ENCODE measurements around the gene DHRS3. TPM values are rescaled to one million over a fixed set of nuclear protein-coding genes. Genes with fewer than 3 reads are reported as not detected.

Gene DHRS3
- total RNA-seq, 2 donors from 2014 or later: 9.2 to 9.8 TPM

- H3K9ac ChIP-seq (ENCODE audit: extremely low read depth, low read length, poor library complexity, severe bottlenecking): no peak overlapping the region
- H3K36me3 Mint-ChIP-seq (ENCODE audit: low read depth): peaks cover 13% of the 10 kb centered on the region
- H3K4me1 Mint-ChIP-seq: peaks cover 24% of the 10 kb centered on the region
- H3K27ac Mint-ChIP-seq: no peak overlapping the region
- peaks cover 7% of the 10 kb centered on the region for H3K4me1 ChIP-seq (ENCODE audit: control insufficient read depth, insufficient read depth, low read length)
- no peak for DNase-seq
- no peak overlapping the region for H3K4me3 Mint-ChIP-seq
- peaks cover 11% of the 10 kb centered on the region for H3K9me3 ChIP-seq (ENCODE audit: control insufficient read depth, low read length)
- no peak overlapping the region for H3K4me3 ChIP-seq (ENCODE audit: low read length)
- no peak overlapping the region for H3K27ac ChIP-seq (ENCODE audit: low read depth, low read length)
- H3K36me3 ChIP-seq (ENCODE audit: control insufficient read depth, insufficient read depth, low read length): no peaks in the 10 kb centered on the region
- WGBS, 2 experiments (ENCODE audit: insufficient coverage in 1 of 2, insufficient read length in 1 of 2): 94 to 96% methylated on average over 7 of the region's 7 CpGs
- TF ChIP-seq CTCF (conservative IDR thresholded peaks at IDR 0.05): no peak
- peaks cover 14% of the 10 kb centered on the region for H3K9me3 Mint-ChIP-seq
- peaks cover 98% of the 10 kb centered on the region for H3K27me3 Mint-ChIP-seq (ENCODE audit: insufficient read depth)
- peaks cover 86% of the 10 kb centered on the region for H3K27me3 ChIP-seq (ENCODE audit: control insufficient read depth, insufficient read depth, low read length, poor library complexity, severe bottlenecking)
Measured at GRCh38 chr1:12610941-12611340, 7.1 kb downstream of the DHRS3 start.

DNA sequence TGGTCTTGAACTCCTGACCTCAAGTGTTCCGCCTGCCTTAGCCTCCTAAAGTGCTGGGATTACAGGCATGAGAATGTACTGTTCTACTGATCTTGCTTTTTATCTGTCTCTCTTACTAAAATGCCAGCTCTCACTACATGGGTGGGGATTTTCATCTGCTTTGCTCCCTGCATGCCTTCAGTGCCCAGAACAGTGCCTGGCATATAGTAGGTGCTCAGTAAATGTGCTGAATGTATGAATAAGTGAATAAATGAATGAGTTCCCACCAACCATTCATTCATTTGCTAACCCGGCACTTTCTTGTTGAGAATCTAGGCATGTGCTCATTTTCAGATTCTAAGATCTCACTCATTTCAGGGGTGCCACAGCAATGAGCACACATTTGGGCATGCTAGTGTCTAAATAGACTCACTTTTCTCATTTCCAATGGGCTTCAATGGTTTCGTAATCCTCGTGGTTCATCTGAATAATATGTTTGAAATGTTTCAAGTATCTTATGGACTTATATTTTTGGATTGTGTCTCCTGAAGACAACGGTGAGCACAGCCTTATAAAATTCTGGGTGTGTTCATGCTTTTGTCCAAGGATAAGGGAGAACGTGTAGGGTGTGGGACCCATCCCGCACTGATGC lies 7.6 kb downstream of the DHRS3 start:
- Mint-ChIP-seq H3K27ac (no peak overlapping the region), H3K4me3 (no peak overlapping the region), H3K27me3 (ENCODE audit: insufficient read depth) (peaks cover 99% of the 10 kb centered on the region), H3K36me3 (ENCODE audit: low read depth) (peaks cover 15% of the 10 kb centered on the region), H3K9me3 (peaks cover 17% of the 10 kb centered on the region), H3K4me1 (peaks cover 19% of the 10 kb centered on the region)
- DNase-seq: no peak
- peaks cover 91% of the 10 kb centered on the region for H3K27me3 ChIP-seq (ENCODE audit: control insufficient read depth, insufficient read depth, low read length, poor library complexity, severe bottlenecking)
- no peaks in the 10 kb centered on the region for H3K36me3 ChIP-seq (ENCODE audit: control insufficient read depth, insufficient read depth, low read length)
- H3K9ac ChIP-seq (ENCODE audit: extremely low read depth, low read length, poor library complexity, severe bottlenecking): no peak overlapping the region
- WGBS, 2 experiments (ENCODE audit: insufficient coverage in 1 of 2, insufficient read length in 1 of 2): 97 to 100% methylated on average over 6 to 7 of the region's 7 CpGs
- no peak for TF ChIP-seq CTCF (conservative IDR thresholded peaks at IDR 0.05)
- no peak overlapping the region for H3K27ac ChIP-seq (ENCODE audit: low read depth, low read length)
- H3K9me3 ChIP-seq (ENCODE audit: control insufficient read depth, low read length): peaks cover 11% of the 10 kb centered on the region
- no peak overlapping the region for H3K4me3 ChIP-seq (ENCODE audit: low read length)
- H3K4me1 ChIP-seq (ENCODE audit: control insufficient read depth, insufficient read depth, low read length): peaks cover 7% of the 10 kb centered on the region

GRCh38 chr1:12609469-12610003 lies 8.5 kb downstream of the DHRS3 start:
- Histone ChIP-seq H3K27ac (ENCODE audit: low read depth, low read length) (no peak overlapping the region), H3K9me3 (ENCODE audit: control insufficient read depth, low read length) (peaks cover 11% of the 10 kb centered on the region), H3K9ac (ENCODE audit: extremely low read depth, low read length, poor library complexity, severe bottlenecking) (no peak overlapping the region), H3K36me3 (ENCODE audit: control insufficient read depth, insufficient read depth, low read length) (no peaks in the 10 kb centered on the region), H3K4me3 (ENCODE audit: low read length) (no peak overlapping the region), H3K27me3 (ENCODE audit: control insufficient read depth, insufficient read depth, low read length, poor library complexity, severe bottlenecking) (peaks cover 90% of the 10 kb centered on the region), H3K4me1 (ENCODE audit: control insufficient read depth, insufficient read depth, low read length) (no peaks in the 10 kb centered on the region)
- Mint-ChIP-seq H3K27me3 (ENCODE audit: insufficient read depth) (peaks cover 95% of the 10 kb centered on the region), H3K9me3 (peaks cover 17% of the 10 kb centered on the region), H3K36me3 (ENCODE audit: low read depth) (peaks cover 12% of the 10 kb centered on the region), H3K27ac (no peak overlapping the region), H3K4me1 (peaks cover 13% of the 10 kb centered on the region), H3K4me3 (no peak overlapping the region)
- WGBS, 2 experiments (ENCODE audit: insufficient coverage in 1 of 2, insufficient read length in 1 of 2): 90 to 97% methylated on average over 4 to 5 of the region's 5 CpGs
- no peak for TF ChIP-seq CTCF (conservative IDR thresholded peaks at IDR 0.05)
- DNase-seq: no peak

Data from endodermal cell (in vitro differentiated cells).